Calu3 (cell line): ENCODE measurements around the gene LMOD2. TPM values are rescaled to one million over a fixed set of nuclear protein-coding genes. Genes with fewer than 3 reads are reported as not detected.

Experiments used
- BruUV-seq: library from RNA; stranded (reverse); fragments of 400-500 nt; replicated peaks from 2 replicates; lab custom pipeline; 2021; lab: Mats Ljungman, UMichigan
- CTCF ChIA-PET: fragments of 300-600 bp; sonication (Branson Sonifier 250); formaldehyde crosslinking; loops from one replicate; lab custom pipeline; 2022; ENCODE audit warnings: antibody characterized with exemption; lab: Charles Lee
- DNase-seq: peaks from one replicate; pipeline ENCODE4 v3.0.0; 2022
- H3K27ac Mint-ChIP-seq: one replicate; pipeline ENCODE4 v1.8.0; 2022; ENCODE audit warnings: mixed read lengths; ENCODE audit not compliant: unreplicated experiment
- H3K27me3 Mint-ChIP-seq: one replicate; pipeline ENCODE4 v1.8.0; 2022; ENCODE audit warnings: mixed read lengths; ENCODE audit not compliant: unreplicated experiment
- H3K36me3 Mint-ChIP-seq: one replicate; pipeline ENCODE4 v1.8.0; 2022; ENCODE audit warnings: mild to moderate bottlenecking, moderate library complexity, mixed read lengths; ENCODE audit not compliant: insufficient read depth, unreplicated experiment
- H3K4me1 Mint-ChIP-seq: one replicate; pipeline ENCODE4 v1.8.0; 2022; ENCODE audit warnings: mild to moderate bottlenecking, low read depth, mixed read lengths; ENCODE audit not compliant: unreplicated experiment
- H3K4me3 Mint-ChIP-seq: one replicate; pipeline ENCODE4 v1.8.0; 2022; ENCODE audit warnings: mild to moderate bottlenecking, low read depth, moderate library complexity, mixed read lengths; ENCODE audit not compliant: unreplicated experiment
- H3K9me3 Mint-ChIP-seq: one replicate; pipeline ENCODE4 v1.8.0; 2022; ENCODE audit warnings: low read depth, mixed read lengths; ENCODE audit not compliant: unreplicated experiment
- CTCF ChIP-seq: fragments of 200-600 bp; IDR thresholded peaks from one replicate; pipeline ENCODE4 v1.8.0; 2022; ENCODE audit warnings: antibody characterized with exemption; ENCODE audit not compliant: unreplicated experiment
- intact Hi-C: fragments of 100-400 bp; cut with micrococcal nuclease; formaldehyde crosslinking; loops from one replicate; pipeline ENCODE4 v1.10.0; 2022; ENCODE audit not compliant: unreplicated experiment
- total RNA-seq: library from RNA; stranded (reverse); gene quantifications from 2 replicates; pipeline ENCODE4 v1.2.3, GENCODE V29; 2022

Gene LMOD2
- total RNA-seq, 1 experiment from 2014 or later: not detected

- no peak overlapping the region for H3K4me3 Mint-ChIP-seq
- H3K27me3 Mint-ChIP-seq: no peaks in the 10 kb centered on the region
- no TSS peak for BruUV-seq
- intact Hi-C loops: no loop called here
- H3K27ac Mint-ChIP-seq: no peak overlapping the region
- H3K9me3 Mint-ChIP-seq: no peaks in the 10 kb centered on the region
- H3K4me1 Mint-ChIP-seq: peaks cover 8% of the 10 kb centered on the region
- CTCF ChIA-PET: interaction anchor here (0.6 kb wide), 1 partner anchor 100 kb away, joined by 3 read pairs; no protein-coding TSS in a partner anchor
- TF ChIP-seq CTCF: no peak
- H3K36me3 Mint-ChIP-seq: no peaks in the 10 kb centered on the region
- no peak for DNase-seq
Measured at GRCh38 chr7:123647106-123647730, 8.4 kb upstream of the LMOD2 start.

DNA sequence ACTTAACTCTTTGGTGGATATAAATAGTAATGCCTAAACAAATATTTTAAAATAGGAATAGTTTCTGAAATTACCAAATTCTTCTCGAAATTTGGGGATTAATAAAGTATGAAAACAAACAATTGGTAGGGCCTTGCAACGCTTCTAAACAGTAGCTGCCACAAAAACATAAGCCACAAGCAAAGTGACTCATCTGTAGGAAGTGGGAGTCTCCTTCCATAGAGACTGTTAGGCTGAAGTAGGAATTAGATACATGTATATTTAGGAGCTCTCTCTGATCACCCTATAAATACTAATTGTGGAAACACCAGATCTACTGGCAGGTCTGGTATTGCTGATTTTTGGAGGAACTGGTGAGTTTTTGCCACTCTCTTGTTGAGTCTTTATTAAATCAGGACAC, 5.7 kb upstream of the LMOD2 start:
- no peak overlapping the region for H3K27ac Mint-ChIP-seq
- H3K9me3 Mint-ChIP-seq: no peaks in the 10 kb centered on the region
- CTCF ChIA-PET: no interaction called here
- H3K4me3 Mint-ChIP-seq: no peak overlapping the region
- H3K4me1 Mint-ChIP-seq: no peaks in the 10 kb centered on the region
- H3K36me3 Mint-ChIP-seq: no peaks in the 10 kb centered on the region
- intact Hi-C loops: no loop called here
- DNase-seq: no peak
- no peaks in the 10 kb centered on the region for H3K27me3 Mint-ChIP-seq
- BruUV-seq: no TSS peak
- no peak for TF ChIP-seq CTCF

DNA sequence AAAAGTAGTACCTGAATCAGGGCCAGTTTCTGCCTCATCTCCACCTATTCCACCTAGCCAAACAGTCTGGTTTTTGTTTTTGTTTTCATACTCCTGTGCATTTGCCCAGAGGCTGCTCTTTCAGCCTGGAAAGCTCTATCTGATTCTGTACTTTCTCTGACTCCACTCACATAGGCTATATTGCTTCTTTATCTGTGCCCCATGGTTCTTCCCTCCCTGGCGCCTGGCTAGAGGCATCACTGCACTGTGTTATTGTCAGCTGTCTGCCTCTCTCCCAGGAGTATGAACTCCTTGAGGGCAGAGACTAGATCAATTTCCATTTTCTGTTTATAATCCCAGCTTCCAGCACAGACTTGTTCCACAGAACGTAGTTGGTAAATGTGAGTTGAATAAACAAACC, 5.1 kb upstream of the LMOD2 start:
- Mint-ChIP-seq H3K4me1 (no peaks in the 10 kb centered on the region), H3K27ac (no peak overlapping the region), H3K9me3 (no peaks in the 10 kb centered on the region), H3K4me3 (no peak overlapping the region), H3K36me3 (no peaks in the 10 kb centered on the region), H3K27me3 (no peaks in the 10 kb centered on the region)
- no TSS peak for BruUV-seq
- DNase-seq: no peak
- CTCF ChIA-PET: no interaction called here
- no peak for TF ChIP-seq CTCF
- intact Hi-C loops: no loop called here

- intact Hi-C loops: no loop called here
- BruUV-seq: no TSS peak
- CTCF ChIA-PET: no interaction called here
- TF ChIP-seq CTCF: no peak
- Mint-ChIP-seq H3K27me3 (no peaks in the 10 kb centered on the region), H3K27ac (no peak overlapping the region), H3K9me3 (no peaks in the 10 kb centered on the region), H3K4me3 (no peak overlapping the region), H3K36me3 (no peaks in the 10 kb centered on the region), H3K4me1 (no peaks in the 10 kb centered on the region)
- no peak for DNase-seq
Measured at GRCh38 chr7:123652406-123652805, 3.3 kb upstream of the LMOD2 start.
